ENCODE data around the gene KLK2.

The KLK2 gene

DNA sequence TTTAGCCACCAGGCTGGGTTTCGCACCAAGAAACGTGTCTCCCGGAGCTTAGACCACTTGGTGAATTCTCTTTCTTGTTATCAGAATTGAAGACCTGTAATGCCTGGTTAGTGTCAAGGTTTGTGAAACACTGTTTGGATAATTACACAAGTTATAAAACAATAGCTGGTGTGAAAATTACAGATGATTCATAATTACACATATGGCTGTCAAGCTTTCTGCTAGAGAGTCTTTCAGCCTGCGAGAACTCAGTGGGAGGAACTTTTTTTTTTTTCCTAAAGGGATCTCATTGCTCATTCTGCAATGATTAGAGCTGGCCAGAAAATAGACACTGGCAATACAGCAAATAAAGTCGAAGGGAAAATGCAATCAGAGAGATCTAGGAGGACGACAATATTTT, 51.3 kb downstream of the KLK2 start:
- DNase-seq (ENCODE audit: low read depth, low spot score): no peak
- no peak overlapping the region for H3K4me3 ChIP-seq (ENCODE audit: low read depth, low read length)
- ChIA-PET CTCF (interaction anchor here (0.9 to 1.3 kb wide), 2 partner anchors 387 to 556 kb away, joined by 3 to 5 read pairs; no protein-coding TSS in a partner anchor), POLR2A (no interaction called here)
- TF ChIP-seq CTCF (IDR thresholded peaks at IDR 0.05; ENCODE audit: insufficient read depth, low read length, missing control alignments): no peak

GRCh38 chr19:50925734-50926133, 52.5 kb downstream of the KLK2 start:
- ChIA-PET POLR2A (no interaction called here), CTCF (interaction anchor here (1.1 to 1.3 kb wide), 2 partner anchors 10 to 388 kb away, joined by 4 to 5 read pairs; no protein-coding TSS in a partner anchor)
- no peak overlapping the region for H3K4me3 ChIP-seq (ENCODE audit: low read depth, low read length)
- no peak for DNase-seq (ENCODE audit: low read depth, low spot score)
- no peak for TF ChIP-seq CTCF (IDR thresholded peaks at IDR 0.05; ENCODE audit: insufficient read depth, low read length, missing control alignments)

DNA sequence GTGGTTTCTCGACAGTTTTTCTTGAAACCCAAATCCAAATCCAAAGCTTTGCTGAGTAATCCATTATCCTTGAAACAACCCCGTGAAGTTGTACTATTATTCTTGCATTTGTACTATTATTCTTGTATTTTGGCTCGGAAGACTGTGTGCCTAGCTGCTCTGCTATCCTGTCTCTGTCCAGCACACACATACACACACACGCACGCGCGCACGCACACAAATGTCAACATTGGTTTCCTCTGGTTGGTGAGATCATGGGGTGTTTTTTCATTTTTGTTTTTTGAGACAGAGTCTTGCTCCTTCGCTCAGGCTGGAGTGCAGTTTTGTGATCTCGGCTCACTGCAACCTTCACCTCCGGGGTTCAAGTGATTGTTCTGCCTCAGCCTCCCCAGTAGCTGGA, 52.9 kb downstream of the KLK2 start:
- ChIA-PET CTCF (interaction anchor here (1.1 kb wide), 1 partner anchor 9 kb away, joined by 4 read pairs; no protein-coding TSS in a partner anchor), POLR2A (no interaction called here)
- no peak overlapping the region for H3K4me3 ChIP-seq (ENCODE audit: low read depth, low read length)
- DNase-seq (ENCODE audit: low read depth, low spot score): no peak
- TF ChIP-seq CTCF (IDR thresholded peaks at IDR 0.05; ENCODE audit: insufficient read depth, low read length, missing control alignments): no peak

- no peak overlapping the region for H3K4me3 ChIP-seq (ENCODE audit: low read depth, low read length)
- POLR2A ChIA-PET: no interaction called here
- no peak for DNase-seq (ENCODE audit: low read depth, low spot score)
- CTCF ChIA-PET: interaction anchor here (1.2 kb wide), 1 partner anchor 88 kb away, joined by 3 read pairs; no protein-coding TSS in a partner anchor
- no peak for TF ChIP-seq CTCF (IDR thresholded peaks at IDR 0.05; ENCODE audit: insufficient read depth, low read length, missing control alignments)
Observed at GRCh38 chr19:50928831-50929230, 55.6 kb downstream of the KLK2 start.
